HG03064 (cell line): ENCODE results near the gene KNSTRN.

Experiments used
- ATAC-seq: cut with Tn5 transposase; IDR thresholded peaks from one replicate; pipeline ENCODE4 v1.9.1; 2021; ENCODE audit warnings: low read depth; ENCODE audit not compliant: unreplicated experiment

The KNSTRN gene

DNA sequence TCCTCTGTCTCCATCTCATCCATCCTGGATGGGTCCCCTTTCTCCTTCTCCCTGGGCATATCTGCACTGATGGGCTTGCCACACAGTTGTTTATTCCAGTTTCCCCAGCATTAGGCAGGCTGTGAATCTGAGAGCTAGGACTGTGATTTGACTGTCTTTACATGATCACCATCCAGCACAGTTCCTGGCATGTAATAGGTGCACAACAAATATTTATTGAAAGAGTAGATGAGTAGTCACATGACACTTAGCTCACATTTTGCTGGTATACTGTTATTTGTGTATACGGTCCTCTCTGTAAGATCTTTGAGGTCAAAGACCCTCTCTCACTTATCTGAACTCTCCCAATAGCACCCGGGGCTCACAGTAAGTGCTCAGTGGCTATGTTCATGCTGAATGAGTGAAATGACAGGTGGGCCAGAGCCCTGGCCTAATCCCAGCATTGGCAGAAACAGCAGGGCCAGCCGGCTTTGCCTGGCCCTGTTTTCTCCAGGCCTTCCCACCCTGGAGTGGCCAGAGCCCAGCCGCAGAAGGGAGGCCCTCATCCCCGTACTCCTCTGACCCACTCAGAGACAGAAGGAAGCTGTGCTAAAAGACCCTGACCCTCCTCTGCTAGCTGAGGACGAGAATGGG is 42.1 kb downstream of the KNSTRN start:
- no peak for ATAC-seq

- ATAC-seq = no peak
These were observed 43.2 kb downstream of the KNSTRN start for GRCh38 chr15:40425681-40426080.

- no peak for ATAC-seq
These were observed 44.7 kb downstream of the KNSTRN start for GRCh38 chr15:40427188-40427587.

- no peak for ATAC-seq
These were observed 45.7 kb downstream of the KNSTRN start for GRCh38 chr15:40428185-40428584.

GRCh38 chr15:40429068-40429710 is 46.7 kb downstream of the KNSTRN start:
- ATAC-seq = no peak

- ATAC-seq = no peak
These were observed 47.8 kb downstream of the KNSTRN start for GRCh38 chr15:40430271-40430805.

GRCh38 chr15:40435023-40435709 is 52.6 kb downstream of the KNSTRN start:
- no peak for ATAC-seq

GRCh38 chr15:40435710-40436089 is 53.2 kb downstream of the KNSTRN start:
- no peak for ATAC-seq

DNA sequence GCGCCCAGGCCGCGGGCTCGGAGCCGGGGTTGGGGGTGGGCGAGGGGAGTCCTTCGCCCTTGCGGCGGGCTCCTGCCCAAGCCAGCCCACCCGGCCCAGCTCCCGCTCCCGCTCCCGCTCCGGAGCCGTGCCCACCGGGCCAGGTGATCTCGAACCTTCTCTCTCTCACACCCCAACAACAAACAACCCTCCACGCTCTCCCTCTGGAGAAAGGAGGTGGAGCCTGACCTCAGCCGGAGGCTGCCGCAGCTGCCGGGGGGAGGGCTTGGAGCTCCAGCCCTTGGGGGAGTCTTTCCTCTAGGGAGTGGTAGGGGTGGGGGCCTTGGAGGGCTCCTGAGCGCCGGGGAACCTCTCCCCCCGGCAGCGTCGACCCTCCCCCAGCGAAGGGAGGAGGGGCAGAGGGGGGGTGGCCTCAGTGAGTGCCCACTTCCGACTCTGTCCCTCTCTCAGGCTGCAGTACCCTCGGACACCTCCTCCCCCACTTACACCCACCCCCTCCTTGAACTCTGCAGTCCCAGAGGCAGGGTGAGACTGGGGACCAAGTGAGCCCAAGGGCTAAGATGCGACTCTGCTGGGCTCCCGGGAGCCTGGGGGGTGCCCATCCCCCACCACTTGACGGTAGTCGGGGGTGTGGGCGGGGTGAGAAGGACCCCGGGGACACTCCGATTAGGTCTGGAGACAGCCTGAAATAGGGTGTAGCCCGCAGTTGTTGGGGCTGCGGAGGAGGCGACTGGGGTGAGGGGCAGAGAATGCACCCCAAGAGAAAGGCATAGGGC is 53.8 kb downstream of the KNSTRN start:
- no peak for ATAC-seq

DNA sequence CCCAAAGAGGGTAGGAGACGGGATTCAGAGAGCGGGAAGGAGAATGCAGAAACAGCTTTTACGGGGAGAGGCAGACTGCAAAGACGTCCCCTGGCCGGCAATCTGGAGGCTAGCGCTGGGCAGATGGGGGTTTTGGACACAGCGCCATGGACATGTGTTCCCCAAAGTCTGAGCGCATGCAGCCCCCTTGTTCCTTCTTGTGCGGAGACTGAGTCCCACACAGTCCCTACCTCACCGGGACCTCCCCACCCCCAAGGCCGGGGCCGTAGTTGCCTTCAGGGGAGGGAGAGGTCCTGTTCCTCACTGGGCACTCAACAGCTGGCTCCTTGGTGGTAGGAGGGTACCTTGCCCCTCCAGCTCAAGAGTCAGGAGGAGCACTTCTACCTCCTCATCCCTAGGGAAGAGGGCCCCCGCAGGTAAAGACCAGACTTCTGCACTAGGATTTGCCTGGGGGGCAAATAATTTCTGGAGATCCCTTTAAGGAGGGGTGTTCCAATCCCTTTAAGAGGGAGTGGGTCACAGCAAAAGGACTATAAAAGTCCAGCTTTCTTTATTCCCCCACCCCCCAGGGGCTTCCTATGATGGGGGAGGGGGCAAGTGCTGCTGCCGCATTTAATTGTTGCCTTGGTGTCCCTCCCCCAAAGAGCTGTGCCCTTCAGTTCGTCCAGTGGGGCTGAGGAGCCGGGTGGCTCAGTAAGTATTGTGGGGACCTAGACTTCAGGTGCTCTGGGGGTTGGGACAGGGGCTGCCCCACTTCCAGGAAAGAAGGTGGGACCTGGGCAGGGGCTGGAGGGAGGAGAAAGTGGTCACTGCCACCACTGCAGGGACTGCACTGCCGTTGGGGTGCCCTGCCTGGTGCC is 54.6 kb downstream of the KNSTRN start:
- ATAC-seq = no peak

DNA sequence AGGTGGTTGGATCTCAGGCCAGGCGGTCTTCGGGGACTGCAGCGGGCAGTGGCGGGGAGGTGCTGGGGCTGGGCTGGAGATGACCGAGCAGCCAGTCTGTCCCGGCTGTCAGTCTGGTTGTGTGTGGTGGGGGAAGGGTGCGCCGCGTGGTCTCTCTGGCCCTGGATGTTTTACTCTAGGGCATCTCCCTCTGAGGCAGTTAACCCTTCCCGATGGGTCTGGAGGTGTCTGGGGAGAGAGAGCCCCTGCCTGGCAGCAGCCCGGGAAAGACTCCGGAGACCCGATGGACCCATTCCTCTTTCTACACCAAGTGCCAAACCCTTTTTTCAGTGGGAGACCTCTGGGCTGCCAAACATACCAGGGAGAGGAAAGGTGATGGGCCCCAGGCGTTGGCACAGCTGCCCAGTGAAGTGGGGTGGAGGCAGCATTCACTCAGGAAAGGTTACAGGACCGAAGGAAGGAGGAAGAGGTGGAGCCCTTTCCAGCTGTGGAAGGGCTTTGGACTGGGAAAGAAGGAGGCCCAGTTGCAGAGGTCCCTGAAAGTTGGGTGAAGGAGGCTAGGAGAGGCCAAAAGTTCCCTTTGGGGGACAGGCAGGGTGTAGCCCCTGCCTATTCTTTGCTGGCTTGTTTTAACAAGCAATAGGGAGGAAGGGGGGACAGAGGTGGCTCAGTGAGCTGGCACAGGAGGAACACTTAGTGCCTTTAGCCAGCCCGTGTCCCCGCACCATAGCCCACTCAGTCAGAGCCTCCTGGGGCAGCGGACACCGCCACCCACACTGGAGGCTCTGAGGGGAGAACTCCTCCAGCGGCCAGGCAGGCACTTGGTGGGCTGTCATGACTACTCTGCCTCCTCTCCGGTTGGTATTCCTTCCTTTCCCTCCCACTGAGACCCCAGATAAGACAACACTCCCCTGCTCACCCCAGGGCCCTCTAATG is 55.5 kb downstream of the KNSTRN start:
- no peak for ATAC-seq

- no peak for ATAC-seq
These were observed 56.2 kb downstream of the KNSTRN start for GRCh38 chr15:40438712-40439111.

DNA sequence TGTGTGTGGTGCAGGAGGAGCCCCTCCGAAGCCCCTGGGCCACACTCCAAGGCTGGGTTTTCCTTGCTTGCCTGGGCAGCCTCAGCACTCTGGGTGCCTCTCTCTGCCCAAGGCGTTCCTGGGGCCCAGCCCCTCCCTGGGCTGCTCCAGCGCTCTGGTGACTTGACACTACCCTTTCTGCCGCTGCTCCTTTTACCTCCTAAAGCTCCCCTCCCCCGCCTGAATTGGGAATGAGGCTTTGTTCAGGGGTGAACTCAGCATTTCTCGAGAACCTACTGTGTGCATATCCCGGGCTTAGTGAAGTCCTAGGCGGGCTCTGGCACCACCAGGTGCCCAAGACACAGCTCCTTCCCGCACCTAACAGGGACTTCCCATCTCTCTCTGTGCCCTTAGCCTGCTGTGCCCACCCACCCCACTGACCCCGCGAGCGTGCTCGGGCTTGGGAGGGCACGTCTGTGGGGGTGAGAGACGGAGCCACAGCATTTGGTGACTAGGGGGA is 57.0 kb downstream of the KNSTRN start:
- ATAC-seq = no peak

- ATAC-seq = no peak
These were observed 57.6 kb downstream of the KNSTRN start for GRCh38 chr15:40439960-40440742.

DNA sequence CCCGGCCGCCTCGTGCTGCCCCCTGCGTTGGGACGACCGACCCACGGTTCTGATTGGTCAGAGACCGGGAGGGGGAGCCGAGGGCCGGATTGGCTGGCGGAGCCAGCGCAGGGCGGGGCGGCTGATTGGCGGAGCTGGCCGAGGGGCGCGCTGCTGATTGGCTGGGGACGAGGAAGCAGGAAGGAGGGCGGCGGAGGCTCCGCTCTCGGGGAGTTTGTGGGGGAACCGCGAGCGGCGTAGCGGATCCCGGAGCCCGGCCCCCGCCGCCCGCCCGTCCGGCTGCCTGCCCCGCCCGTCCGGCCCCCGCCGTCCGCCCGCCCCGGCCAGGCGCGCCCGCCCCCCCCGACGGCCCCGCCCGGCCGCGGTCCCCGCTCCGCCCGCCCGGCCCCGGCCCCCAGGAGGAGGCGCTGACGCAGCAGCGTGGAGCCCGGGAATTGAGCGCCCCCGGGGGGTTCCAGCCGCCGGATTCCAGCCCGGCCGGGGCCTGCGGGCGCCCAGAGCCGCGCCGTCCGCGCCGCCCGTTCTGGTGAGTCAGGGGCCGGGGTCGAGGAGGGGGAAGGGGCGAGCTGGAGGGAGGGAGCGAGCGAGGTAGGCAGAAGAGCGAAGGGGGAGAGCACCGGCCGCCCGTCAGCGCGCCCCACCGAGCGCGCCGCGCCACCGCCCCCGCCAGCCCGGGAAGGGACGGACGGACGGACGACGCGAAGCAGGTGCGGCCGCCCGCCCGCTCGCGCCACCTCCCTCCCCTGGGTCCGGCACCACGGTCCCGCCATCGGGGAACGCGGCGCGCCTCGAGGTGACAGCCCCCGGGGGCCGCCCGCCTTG is 58.4 kb downstream of the KNSTRN start, which contains the start of gene BAHD1:
Gene BAHD1 (plus strand): TSS at position 211 of the 822 bp plus-strand sequence. CDS start 17,512 bp downstream, outside the sequence.
- peak; percentile 83 for ATAC-seq

DNA sequence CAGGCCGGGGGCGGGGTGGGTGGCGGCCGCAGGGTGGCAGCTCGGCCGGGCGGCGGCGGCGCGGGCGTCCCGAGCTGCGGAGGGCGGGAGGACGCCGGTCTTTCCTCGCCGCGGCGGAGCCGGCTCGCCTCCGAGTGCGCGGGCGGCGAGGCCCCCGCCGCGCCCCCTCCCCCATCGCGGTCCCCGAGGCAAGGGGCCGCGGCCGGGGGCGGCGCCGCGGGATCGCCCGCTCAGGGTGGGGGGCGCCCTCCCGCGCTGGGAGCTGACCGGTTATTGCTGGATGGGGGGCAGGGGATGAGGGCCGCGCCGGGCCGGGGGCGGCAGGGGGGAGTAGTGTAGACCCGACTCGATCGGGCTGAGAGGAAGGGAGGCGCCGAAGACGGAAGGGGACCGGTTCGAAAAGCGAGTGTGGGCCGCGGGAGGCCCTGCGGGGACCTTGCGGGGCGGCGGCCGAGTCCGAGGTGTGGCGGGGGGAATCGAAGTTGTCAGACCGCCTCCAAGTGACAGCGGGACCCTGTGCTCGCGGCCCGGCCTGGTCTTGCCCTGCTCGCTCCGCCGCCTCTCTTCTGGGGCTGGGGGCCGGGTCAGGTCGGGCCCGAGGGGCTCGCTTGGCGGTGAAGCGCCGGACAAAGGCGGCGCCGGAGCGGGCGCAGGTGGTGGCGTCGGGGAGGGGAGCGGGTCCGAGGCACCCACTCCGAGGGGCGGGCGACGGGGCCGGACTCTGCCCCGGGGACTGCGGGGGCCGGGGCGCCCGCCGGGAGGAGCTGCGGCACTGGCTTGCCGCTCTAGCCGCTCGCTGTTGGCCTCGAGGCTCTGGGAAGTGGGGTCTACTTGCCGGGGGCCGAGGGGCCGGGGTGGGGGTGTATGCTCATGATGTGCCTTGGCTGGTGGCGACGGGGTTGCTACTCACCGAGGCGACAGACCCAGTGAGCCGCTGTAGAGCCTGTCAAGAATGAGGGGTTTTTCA is 59.3 kb downstream of the KNSTRN start:
- no peak for ATAC-seq
